Retina (tissue), 1 donor: ENCODE data around the gene SPAG6.

Experiments used
- DNase-seq: peaks from one replicate; pipeline ENCODE4 v3.0.0-alpha.2; 2016

Gene SPAG6

DNA sequence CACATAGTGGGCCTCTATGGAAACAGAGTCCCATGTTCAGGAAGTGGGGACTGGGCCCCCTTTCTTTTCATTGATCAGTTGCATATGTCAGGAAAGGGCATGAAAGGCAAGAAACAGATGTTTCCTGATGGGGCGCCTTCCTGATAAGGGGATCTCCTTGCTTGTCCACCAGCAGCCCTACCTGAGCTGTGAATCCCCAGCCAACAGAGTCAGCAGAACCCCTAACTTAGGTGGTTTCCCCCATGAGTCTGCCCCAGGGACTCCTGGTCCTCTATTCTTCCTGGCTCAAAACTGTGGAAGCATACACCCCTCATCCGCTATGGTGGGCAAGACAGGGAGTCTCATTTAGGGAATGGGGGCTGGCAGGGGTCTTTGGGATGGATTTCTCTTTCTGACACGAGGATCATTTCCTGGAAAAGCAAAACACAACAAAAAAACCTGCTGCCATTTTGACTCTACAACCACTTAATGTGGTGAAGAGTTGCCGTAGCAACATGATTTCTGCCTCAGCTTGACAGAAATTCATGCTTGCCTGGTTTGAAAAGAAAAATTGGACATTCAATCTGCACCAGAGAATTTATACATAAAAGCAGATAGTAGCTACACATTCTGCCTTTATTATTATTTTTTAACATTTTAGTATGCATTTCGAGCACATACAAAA, 119.8 kb downstream of the SPAG6 start:
- no peak for DNase-seq

DNA sequence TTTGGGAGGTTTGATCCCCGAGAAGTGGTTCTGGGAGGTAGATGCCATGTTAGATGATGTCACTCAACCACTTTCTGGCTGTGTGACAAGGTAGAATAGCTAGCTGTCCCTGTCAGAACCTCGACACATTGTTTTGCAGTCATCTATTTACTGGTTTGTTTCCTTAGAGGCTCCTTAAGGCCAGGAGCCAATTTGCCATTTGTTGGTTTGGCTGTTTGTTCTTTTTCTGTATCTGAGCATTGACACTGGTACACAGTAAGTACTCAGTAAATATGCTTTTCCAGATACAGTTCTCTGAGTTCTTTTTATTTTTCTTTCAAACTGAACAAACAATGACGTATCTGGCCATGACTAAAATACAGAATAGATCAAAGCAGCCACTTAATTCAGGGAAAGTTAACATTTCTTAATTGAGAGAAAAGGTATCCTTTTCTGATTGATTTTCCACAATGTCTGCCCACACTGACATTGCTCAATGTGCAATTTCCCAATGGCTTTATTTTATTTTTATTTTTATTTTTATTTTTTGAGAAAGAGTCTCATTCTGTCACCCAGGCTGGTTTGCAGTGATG, 121.6 kb downstream of the SPAG6 start:
- no peak for DNase-seq
